Ishikawa (cell line): Measurements from ENCODE around the gene MEGF11.

ENCODE experiments used
- EGR1 ChIP-seq: IDR thresholded peaks from 2 replicates; pipeline ENCODE4 v1.6.1; 2012
- TAF1 ChIP-seq: IDR thresholded peaks from 2 replicates; pipeline ENCODE4 v1.6.1; 2012; ENCODE audit warnings: low read depth, mild to moderate bottlenecking
- YY1 ChIP-seq: IDR thresholded peaks from 2 replicates; pipeline ENCODE4 v1.6.1; 2012; ENCODE audit warnings: low read depth
- TF ChIP-seq, protein P1 (sequence below): IDR thresholded peaks from 2 replicates; pipeline ENCODE4 v1.6.1; 2012; ENCODE audit warnings: low read depth, mild to moderate bottlenecking

DNA sequence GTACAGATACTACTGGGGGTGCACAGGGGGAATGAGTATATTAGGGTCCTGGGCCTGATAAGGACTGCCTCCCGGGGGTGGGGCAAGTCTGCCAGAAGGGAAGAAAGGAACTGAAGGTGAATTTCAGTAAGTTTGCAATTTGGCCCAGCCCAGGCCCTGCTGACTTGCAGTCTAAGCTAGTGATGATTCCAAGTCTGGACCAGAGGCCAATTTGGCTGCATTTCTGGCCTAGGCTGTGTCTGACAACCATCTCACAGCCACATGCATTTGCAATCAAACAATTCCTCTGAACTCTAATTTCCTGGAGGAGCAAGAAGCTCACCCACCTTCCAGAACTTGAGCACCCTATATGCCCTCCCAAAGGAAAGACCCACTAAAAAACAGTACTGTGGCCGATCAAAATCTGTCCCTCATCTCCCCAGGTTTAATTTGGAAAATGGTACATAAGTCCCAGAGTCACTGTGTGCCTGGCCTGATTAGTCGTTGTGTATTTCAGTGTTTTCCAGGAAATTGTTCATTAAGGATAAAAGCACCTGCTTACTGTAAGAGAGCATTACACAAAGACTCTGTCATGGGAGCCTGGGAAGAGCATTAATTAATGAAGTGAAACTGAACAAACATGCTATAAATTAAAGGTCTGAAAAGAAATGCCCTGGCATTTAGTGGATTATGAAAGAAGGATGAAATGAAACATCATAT, 114.5 kb downstream of the MEGF11 start:
- TF ChIP-seq TAF1 (no peak), EGR1 (no peak), YY1 (no peak)
- TF ChIP-seq, protein P1, sequence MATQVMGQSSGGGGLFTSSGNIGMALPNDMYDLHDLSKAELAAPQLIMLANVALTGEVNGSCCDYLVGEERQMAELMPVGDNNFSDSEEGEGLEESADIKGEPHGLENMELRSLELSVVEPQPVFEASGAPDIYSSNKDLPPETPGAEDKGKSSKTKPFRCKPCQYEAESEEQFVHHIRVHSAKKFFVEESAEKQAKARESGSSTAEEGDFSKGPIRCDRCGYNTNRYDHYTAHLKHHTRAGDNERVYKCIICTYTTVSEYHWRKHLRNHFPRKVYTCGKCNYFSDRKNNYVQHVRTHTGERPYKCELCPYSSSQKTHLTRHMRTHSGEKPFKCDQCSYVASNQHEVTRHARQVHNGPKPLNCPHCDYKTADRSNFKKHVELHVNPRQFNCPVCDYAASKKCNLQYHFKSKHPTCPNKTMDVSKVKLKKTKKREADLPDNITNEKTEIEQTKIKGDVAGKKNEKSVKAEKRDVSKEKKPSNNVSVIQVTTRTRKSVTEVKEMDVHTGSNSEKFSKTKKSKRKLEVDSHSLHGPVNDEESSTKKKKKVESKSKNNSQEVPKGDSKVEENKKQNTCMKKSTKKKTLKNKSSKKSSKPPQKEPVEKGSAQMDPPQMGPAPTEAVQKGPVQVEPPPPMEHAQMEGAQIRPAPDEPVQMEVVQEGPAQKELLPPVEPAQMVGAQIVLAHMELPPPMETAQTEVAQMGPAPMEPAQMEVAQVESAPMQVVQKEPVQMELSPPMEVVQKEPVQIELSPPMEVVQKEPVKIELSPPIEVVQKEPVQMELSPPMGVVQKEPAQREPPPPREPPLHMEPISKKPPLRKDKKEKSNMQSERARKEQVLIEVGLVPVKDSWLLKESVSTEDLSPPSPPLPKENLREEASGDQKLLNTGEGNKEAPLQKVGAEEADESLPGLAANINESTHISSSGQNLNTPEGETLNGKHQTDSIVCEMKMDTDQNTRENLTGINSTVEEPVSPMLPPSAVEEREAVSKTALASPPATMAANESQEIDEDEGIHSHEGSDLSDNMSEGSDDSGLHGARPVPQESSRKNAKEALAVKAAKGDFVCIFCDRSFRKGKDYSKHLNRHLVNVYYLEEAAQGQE: no peak
